ENCODE measurements around the gene KLRF1.
A peak's percentile ranks its signal among the peaks of the same experiment; 100 is the strongest.
"Not testable (repeated sequence)": the region's sequence is repeated elsewhere in the genome, so short reads cannot be mapped to it uniquely, and the experiment has no call there.

Gene KLRF1

GRCh38 chr12:9868311-9868801, 41.1 kb downstream of the KLRF1 start:
- TF ChIP-seq FOXP2 (optimal IDR thresholded peaks at IDR 0.05; ENCODE audit: control extremely low read depth, extremely low read length, insufficient read depth) (no peak), EZH2 (IDR thresholded peaks at IDR 0.05) (no peak), POLR2AphosphoS5 (IDR thresholded peaks at IDR 0.05; ENCODE audit: borderline replicate concordance, low read depth, low read length) (no peak)
- Histone ChIP-seq H3K4me3 (peak overlapping the region; percentile 84), H3K9ac (ENCODE audit: insufficient read length) (peak overlapping the region; percentile 81), H3K36me3 (ENCODE audit: insufficient read depth, low read length) (no peaks in the 10 kb centered on the region), H3K9me3 (ENCODE audit: low read depth, low read length) (peaks cover 4% of the 10 kb centered on the region; the same call in 1 of the 2 replicates), H3K27ac (peak overlapping the region; percentile 84)
- no peak for DNase-seq (ENCODE audit: low read depth, low spot score)

GRCh38 chr12:9868951-9869306, 41.6 kb downstream of the KLRF1 start:
- TF ChIP-seq FOXP2 (optimal IDR thresholded peaks at IDR 0.05; ENCODE audit: control extremely low read depth, extremely low read length, insufficient read depth) (no peak), POLR2AphosphoS5 (IDR thresholded peaks at IDR 0.05; ENCODE audit: borderline replicate concordance, low read depth, low read length) (no peak), EZH2 (IDR thresholded peaks at IDR 0.05) (no peak)
- Histone ChIP-seq H3K4me3 (peak overlapping the region; percentile 84), H3K27ac (peak overlapping the region; percentile 84)

GRCh38 chr12:9869307-9870161, 42.3 kb downstream of the KLRF1 start, which contains the start of gene CLEC2B:
Gene CLEC2B, minus strand, starts transcription at chr12:9869354.
- TF ChIP-seq FOXP2 (optimal IDR thresholded peaks at IDR 0.05; ENCODE audit: control extremely low read depth, extremely low read length, insufficient read depth) (no peak), POLR2AphosphoS5 (IDR thresholded peaks at IDR 0.05; ENCODE audit: borderline replicate concordance, low read depth, low read length) (no peak), EZH2 (IDR thresholded peaks at IDR 0.05) (no peak)
- peak within 1 kb of the TSS; percentile 84 for H3K4me3 ChIP-seq
- no peaks in the 10 kb centered on the region for H3K36me3 ChIP-seq (ENCODE audit: insufficient read depth, low read length)
- peak within 1 kb of the TSS; percentile 84 for H3K27ac ChIP-seq
- peak within 1 kb of the TSS; percentile 81 for H3K9ac ChIP-seq (ENCODE audit: insufficient read length)
- no peak for DNase-seq (ENCODE audit: low read depth, low spot score)
- H3K9me3 ChIP-seq (ENCODE audit: low read depth, low read length) = no peaks in the 10 kb centered on the region

More at GRCh38 chr12:9868951-9869306, 41.6 kb downstream of the KLRF1 start:
- DNase-seq (ENCODE audit: low read depth, low spot score) = no peak
- Histone ChIP-seq H3K9ac (ENCODE audit: insufficient read length) (peak overlapping the region; percentile 81), H3K9me3 (ENCODE audit: low read depth, low read length) (no peaks in the 10 kb centered on the region; the same call in 1 of the 2 replicates), H3K36me3 (ENCODE audit: insufficient read depth, low read length) (no peaks in the 10 kb centered on the region)

DNA sequence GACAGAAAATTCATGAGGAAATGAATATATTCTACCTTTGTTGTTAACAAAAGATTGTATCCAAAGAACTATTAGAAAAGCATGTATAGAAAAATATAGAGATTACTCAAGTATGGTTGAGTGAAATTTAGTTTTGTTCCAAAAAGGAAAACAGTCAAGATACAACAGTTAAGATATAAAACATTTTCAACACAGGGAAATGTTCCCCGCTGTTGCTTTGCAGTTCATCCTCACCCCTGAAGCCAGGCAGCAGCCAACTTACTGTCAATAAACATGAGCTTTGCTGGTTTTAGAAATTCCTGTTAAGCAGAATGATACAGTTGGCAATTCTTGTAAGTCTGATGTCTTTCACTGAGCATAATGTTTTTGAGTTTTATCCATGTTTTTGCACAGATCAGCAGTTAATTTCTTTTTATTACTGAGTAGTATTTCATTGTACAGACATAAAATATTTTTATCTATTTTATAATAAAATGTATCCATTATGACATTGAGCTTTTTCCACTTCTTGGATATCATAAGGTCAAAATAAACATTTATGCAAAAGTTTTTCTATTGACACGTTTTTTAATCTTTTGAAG, 43.1 kb downstream of the KLRF1 start:
- peak overlapping the region; percentile 81 for H3K9ac ChIP-seq (ENCODE audit: insufficient read length)
- no peak for DNase-seq (ENCODE audit: low read depth, low spot score)

DNA sequence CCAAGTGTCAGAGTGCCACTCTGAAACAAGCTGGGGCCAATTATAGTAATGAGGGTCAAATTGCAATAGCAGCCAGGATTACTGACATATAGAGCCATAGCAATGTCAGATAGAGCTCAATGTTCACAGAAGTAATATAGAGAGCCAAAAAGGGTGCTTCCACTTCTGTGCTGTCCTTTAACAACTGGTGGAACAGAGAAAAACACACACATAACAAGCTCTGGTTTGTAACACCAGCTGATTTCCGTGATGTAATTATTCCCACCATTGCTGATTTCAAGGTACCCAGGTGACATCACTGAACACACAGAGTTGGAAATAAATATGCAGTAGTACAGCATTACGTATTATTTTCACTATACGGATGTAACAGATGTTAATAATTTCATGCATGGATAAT, 44.9 kb downstream of the KLRF1 start:
- Histone ChIP-seq H3K27ac (no peak overlapping the region), H3K9ac (ENCODE audit: insufficient read length) (no peak overlapping the region), H3K9me3 (ENCODE audit: low read depth, low read length) (no peaks in the 10 kb centered on the region), H3K4me3 (no peak overlapping the region), H3K36me3 (ENCODE audit: insufficient read depth, low read length) (no peaks in the 10 kb centered on the region)
- TF ChIP-seq EZH2 (IDR thresholded peaks at IDR 0.05) (no peak), FOXP2 (optimal IDR thresholded peaks at IDR 0.05; ENCODE audit: control extremely low read depth, extremely low read length, insufficient read depth) (no peak), POLR2AphosphoS5 (IDR thresholded peaks at IDR 0.05; ENCODE audit: borderline replicate concordance, low read depth, low read length) (no peak)
- no peak for DNase-seq (ENCODE audit: low read depth, low spot score)

More for the DNA sequence above, 43.1 kb downstream of the KLRF1 start:
- H3K27ac ChIP-seq = peak overlapping the region; percentile 84
- TF ChIP-seq POLR2AphosphoS5 (IDR thresholded peaks at IDR 0.05; ENCODE audit: borderline replicate concordance, low read depth, low read length) = no peak
- no peak for TF ChIP-seq EZH2 (IDR thresholded peaks at IDR 0.05)
- no peak for TF ChIP-seq FOXP2 (optimal IDR thresholded peaks at IDR 0.05; ENCODE audit: control extremely low read depth, extremely low read length, insufficient read depth)
- no peaks in the 10 kb centered on the region for H3K9me3 ChIP-seq (ENCODE audit: low read depth, low read length)
- peak overlapping the region; percentile 84 for H3K4me3 ChIP-seq
- H3K36me3 ChIP-seq (ENCODE audit: insufficient read depth, low read length) = no peaks in the 10 kb centered on the region

DNA sequence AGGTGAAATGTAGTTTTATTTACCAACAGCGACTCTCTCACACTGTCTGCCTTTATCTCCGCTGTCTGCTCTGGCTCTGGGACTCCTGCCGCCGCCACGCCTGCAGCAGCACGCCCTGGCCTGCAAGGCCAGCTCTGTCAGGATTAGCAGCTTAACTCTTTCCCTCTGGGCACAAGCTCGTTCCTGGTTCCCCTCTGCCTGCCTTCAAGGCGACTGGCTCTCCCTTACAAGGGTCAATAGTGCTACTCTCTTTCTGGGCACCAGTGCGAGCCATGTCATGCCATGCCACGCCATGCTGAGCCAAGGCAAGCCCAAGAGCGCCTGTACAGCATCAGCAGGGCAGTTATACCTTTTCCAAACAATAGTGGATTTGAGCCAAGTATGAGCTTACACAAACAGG, 45.5 kb downstream of the KLRF1 start:
- Histone ChIP-seq H3K27ac (no peak overlapping the region), H3K4me3 (no peak overlapping the region), H3K9me3 (ENCODE audit: low read depth, low read length) (no peaks in the 10 kb centered on the region), H3K36me3 (ENCODE audit: insufficient read depth, low read length) (no peaks in the 10 kb centered on the region), H3K9ac (ENCODE audit: insufficient read length) (no peak overlapping the region)
- TF ChIP-seq FOXP2 (optimal IDR thresholded peaks at IDR 0.05; ENCODE audit: control extremely low read depth, extremely low read length, insufficient read depth) (no peak), POLR2AphosphoS5 (IDR thresholded peaks at IDR 0.05; ENCODE audit: borderline replicate concordance, low read depth, low read length) (no peak), EZH2 (IDR thresholded peaks at IDR 0.05) (no peak)
- no peak for DNase-seq (ENCODE audit: low read depth, low spot score)

DNA sequence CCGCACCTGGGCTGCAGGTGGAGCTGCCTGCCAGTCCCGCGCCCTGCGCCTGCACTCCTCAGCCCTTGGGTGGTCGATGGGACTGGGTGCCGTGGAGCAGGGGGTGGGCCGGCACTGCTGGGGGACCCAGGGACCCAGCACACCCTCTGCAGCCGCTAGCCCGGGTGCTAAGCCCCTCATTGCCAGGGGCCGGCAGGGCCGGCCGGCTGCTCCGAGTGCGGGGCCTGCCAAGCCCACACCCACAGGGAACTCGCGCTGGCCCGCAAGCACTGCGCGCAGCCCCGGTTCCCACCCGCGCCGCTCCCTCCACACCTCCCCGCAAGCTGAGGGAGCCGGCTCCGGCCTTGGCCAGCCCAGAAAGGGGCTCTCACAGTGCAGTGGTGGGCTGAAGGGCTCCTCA, 48.8 kb downstream of the KLRF1 start:
- not testable (repeated sequence) for H3K9ac ChIP-seq (ENCODE audit: insufficient read length); H3K4me3 ChIP-seq; DNase-seq (ENCODE audit: low read depth, low spot score); H3K9me3 ChIP-seq (ENCODE audit: low read depth, low read length); H3K36me3 ChIP-seq (ENCODE audit: insufficient read depth, low read length); H3K27ac ChIP-seq

GRCh38 chr12:9880532-9881078, 53.3 kb downstream of the KLRF1 start:
- H3K9me3 ChIP-seq (ENCODE audit: low read depth, low read length) = no peaks in the 10 kb centered on the region
- TF ChIP-seq FOXP2 (optimal IDR thresholded peaks at IDR 0.05; ENCODE audit: control extremely low read depth, extremely low read length, insufficient read depth) = no peak
- TF ChIP-seq POLR2AphosphoS5 (IDR thresholded peaks at IDR 0.05; ENCODE audit: borderline replicate concordance, low read depth, low read length) = no peak
- TF ChIP-seq EZH2 (IDR thresholded peaks at IDR 0.05) = no peak
- no peak overlapping the region for H3K27ac ChIP-seq
- H3K4me3 ChIP-seq = no peak overlapping the region
- DNase-seq (ENCODE audit: low read depth, low spot score) = no peak
- H3K9ac ChIP-seq (ENCODE audit: insufficient read length) = no peak overlapping the region
- no peaks in the 10 kb centered on the region for H3K36me3 ChIP-seq (ENCODE audit: insufficient read depth, low read length)
